Transverse colon (tissue), 4 donors: ENCODE measurements around the gene C1QTNF2.

ENCODE experiments used
- CTCF ChIP-seq, 5 experiments: fragments of 200-600 bp in 3 of 5; fragments of 450-650 bp in 2 of 5; sonication (generic) in 3 of 5; IDR thresholded peaks; 1 replicate in 2 of 5; 2 replicates in 3 of 5; pipeline ENCODE4 v1.5.1; 2016 to 2017; ENCODE audit warnings: antibody characterized with exemption in 5 of 5, inconsistent platforms in 3 of 5, mild to moderate bottlenecking in 2 of 5, moderate library complexity in 1 of 5
- POLR2A ChIP-seq: fragments of 450-650 bp; IDR thresholded peaks from one replicate; pipeline ENCODE4 v1.6.1; 2016; ENCODE audit warnings: antibody characterized with exemption, mild to moderate bottlenecking, moderate library complexity
- POLR2AphosphoS5 ChIP-seq, 3 donors: sonication (generic); formaldehyde crosslinking; IDR thresholded peaks; one replicate each; pipeline ENCODE4 v1.6.1; 2016; ENCODE audit warnings: antibody characterized with exemption in 3 of 3

DNA sequence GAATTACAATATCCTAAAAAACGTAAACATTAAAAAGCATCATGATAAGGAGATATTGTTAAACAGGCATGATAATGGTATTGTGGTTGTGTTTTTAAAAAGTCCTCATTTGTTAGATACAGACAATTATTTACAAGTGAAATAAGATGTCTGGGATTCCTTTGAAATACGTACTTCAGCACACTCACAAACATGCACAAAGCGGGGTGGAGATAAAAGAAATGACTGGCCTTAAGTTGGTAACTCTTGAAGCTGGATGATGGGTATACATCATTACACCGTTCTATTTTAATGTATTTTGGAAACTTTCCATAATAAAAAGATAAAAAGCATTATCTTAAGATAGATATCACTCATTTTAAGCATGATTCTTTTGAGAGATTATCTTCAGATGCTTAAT, 28.4 kb upstream of the C1QTNF2 start:
- no peak for TF ChIP-seq CTCF (IDR thresholded peaks at IDR 0.05)
- TF ChIP-seq POLR2A, result no peak
- TF ChIP-seq POLR2AphosphoS5 (IDR thresholded peaks at IDR 0.05), result no peak
